NCI-H446 treated with DMSO at 0.1 percent for 48 hours (cell line): ENCODE results near the gene PRR23A.
"Not testable (repeated sequence)": the region's sequence is repeated elsewhere in the genome, so short reads cannot be mapped to it uniquely, and the experiment has no call there.

Experiments
- DNase-seq: peaks from one replicate; lab custom pipeline; 2025; lab: John Stamatoyannopoulos, UW

Gene PRR23A

DNA sequence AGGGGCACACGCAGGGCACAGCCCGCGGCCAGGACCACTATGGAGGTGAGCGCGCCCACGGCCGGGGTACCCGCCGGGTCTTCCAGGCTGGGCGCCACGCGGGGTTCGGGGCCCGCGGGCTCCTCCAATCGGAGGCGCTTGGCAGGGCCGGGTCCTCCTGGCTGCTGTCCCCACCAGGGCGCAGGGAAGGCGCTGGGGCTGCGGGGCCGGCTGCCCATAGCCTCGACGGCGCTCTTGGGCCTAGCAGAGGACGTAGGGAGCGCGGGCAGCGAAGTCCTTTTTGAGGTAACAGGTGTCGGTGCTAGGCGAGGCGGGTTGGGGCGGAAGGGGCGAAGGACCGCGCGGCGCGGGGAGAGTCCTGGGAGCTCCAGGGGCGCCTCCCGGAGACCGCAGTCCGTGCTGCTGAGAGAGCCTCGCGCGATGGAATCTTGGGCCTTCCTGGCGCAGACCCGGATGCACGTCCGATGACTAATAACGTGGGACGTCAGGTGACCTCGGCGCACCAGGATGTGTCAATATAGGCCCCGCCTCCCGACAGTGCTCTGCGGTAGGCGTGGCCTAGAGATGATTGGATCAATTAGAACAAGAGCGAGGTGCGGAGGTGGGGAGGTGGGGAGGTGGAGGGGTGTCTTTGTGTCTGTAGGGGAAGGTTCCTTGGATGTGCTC lies at the start of gene PRR23A:
PRR23A (minus strand) TSS at position 218 of the 666 bp plus-strand sequence; CDS start at position 218, 0 bp downstream.
- no peak for DNase-seq

DNA sequence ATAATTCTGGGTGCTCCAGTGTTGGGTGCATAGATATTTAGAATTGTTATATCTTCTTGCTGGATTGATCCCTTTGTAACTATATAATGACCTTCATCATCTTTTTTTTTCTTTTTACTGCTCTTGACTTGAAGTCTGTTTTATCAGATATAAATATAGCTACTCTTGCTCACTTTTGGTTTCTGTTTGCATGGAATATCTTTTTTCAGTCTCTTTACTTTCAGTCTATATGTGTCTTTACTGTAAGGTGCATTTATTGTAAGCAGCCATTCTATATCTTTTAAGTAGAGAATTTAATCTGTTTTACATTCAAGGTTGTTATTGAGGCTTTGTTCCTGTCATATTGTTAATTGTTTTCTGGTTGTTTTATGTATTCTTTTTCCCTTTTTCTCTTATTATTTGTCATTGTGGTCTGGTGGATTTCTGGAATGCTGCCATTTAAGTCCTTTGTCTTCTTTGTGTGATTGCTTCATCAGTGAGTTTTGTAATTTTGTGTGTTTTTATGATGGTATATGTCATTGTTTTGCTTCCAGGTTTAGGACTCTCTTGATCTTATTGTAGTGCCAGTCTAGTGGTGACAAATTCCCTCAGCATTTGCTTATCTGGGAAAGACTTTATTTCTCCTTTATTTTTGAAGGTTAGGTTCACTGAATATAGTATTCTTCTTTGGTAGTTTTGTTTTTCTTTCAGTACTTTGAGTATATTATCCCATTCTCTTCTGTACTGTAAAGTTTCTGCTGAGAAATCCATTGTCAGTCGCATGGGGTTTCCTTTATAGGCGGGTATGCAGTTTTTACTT lies 46.9 kb upstream of the PRR23A start:
- no peak for DNase-seq

DNA sequence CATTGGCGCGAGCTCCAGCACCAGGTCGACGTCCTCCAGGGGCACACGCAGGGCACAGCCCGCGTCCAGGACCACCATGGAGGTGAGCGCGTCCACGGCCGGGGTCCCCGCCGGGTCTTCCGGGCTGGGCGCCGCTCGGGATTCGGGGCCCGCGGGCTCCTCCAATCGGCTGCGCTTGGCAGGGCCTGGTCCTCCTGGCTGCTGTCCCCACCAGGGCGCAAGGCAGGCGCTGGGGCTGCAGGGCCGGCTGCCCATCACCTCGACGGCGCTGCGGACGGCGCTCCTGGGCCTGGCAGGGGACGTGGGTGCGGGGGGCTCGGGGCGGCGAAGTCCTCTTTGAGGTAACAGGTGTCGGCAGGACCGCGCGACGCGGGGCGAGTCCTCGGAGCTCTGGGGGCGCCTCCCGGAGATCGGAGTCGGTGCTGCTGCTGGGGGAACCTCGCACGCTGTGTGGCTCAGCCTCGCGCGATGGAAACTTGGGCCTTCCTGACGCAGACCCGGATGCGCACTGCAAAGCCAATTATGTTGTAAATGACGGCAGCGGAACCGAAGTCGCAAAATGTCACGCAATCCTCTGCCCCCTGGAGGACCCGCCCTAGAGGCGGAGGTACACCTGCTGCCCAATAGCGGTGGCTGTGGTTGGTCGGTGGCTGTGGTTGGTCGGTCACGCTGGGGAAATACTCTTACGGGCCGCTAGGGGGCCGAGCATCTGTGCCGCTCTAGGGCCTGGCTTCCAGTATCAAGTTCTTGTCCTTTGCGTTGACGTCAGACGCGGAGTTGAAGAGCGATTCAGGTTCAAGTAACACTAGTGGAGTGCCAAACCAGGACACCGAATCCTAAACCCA lies 38.5 kb upstream of the PRR23A start, which contains the start of gene PRR23C:
PRR23C (minus strand) TSS at position 527 of the 845 bp plus-strand sequence; CDS start at position 255, 272 bp downstream.
- no peak for DNase-seq

DNA sequence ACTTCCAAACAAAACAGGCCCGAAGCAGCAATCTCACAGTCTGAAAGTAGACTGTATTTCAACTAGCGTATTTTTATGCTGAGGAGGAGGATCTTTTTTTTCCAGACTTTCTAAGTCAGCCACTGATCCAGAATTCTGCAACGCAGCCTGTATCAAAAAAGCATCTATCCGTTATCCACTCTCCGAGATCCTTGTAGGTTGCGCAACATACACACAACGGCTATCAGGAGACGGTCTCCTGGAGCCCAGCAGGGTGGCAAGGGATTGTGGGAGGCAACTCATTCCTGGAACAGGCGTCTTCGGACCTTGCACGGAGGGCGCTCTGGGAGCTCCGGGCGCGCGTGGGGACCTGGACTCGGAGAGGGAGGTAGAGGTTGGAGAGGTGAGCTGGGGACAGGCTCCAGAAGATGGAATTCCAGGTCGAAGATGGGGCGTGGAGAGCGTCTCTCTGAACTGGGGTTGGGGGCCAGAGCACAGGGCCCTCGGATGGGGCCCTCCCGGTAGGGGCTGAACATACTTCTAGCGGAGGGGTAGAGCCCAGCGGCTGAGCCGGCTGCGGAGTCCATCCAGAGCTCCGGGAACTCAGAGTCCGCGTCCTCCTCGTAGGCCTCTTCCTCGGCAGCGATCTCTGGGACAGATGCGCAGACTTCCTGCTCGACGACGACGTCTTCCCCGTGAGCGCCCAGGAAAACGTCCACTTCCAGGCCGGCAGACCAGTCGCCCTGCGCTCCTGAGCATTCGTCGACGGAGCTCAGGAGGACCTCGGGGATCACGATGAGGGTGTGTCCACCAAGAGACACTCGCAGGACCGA lies 37.7 kb upstream of the PRR23A start:
- DNase-seq: no peak

DNA sequence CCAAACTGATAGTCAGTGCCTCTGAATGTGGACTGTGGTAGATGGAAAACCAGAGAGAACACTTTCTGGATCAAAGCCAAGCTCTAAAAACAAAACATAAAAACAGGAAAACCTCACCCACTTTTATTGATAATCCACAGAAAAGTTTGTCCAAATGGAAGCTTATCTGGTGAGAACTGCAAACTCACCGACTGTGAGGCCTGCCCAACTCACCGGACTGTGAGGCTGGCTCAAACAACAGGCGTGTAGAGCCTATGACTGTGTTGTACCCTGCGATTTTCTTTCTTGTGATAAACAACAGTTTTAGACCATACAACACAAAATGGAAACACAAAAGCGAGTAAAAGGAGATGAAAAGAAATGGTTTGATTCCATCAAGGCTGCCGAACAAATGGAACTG lies 31.4 kb upstream of the PRR23A start:
- no peak for DNase-seq

DNA sequence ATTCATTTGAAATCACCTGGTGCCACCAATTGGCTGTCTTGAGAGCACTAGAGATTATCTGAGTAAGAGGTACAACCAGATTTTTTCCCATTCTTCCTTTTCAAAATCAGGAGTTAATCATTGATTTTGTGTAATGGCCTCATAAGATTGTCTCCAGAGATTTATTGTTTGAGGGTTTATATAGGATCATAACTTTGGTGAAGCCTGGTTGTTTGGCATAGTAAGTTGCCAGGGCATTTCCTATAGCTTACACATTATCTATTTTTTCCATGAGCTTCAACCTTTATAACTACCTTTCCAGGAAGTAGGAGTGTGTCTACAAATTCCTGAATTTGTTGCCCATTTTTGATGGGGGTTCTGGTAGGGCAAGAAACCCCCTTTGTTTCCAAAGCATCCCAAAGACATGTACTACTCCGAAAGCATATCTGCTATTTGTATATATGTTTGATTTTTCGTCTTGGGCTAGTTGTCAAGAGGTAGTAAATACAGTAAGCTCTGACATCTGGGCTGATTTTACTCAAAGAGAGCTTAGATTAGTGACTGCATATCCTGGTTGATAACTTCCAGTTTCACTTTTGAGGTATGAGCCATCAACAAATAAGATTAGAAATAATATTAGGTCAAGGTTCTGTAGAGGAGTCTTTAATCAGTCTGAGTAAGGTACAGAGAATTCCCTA lies 26.4 kb upstream of the PRR23A start:
- DNase-seq: no peak

DNA sequence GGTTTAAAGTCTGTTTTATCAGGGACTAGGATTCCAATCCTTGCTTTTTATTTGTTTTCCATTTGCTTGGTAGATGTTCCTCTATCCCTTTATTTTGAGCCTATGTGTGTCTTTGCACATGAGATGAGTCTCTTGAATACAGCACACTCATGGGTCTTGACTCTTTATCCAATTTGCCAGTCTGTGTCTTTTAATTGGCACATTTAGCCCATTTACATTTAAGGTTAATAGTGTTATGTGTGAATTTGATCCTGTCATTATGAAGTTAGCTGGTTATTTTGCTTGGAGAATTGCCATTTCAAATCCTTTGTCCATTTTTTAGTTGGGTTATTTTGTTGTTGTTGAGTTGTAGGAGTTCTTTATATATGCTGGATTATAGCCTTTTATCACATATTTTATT lies 24.5 kb upstream of the PRR23A start:
- DNase-seq: not testable (repeated sequence)

DNA sequence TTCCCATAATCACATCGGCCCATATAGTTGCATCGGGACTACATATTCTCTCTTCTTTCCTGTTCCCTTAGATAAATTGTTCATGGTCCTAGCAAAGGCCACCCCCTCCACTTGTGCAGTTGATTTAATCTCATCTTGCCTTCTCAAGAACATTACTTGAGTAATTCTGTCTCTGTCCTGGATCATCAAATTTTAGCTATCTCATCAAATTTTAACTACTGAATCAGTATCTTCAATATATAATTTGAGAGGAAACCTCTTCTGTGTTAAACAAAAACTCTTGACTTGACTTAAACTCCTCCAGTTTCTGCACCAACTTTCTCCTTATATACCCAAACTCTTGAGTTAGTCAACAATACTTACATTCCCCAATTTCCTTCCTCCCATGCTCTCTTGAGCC lies 18.9 kb upstream of the PRR23A start:
- no peak for DNase-seq

DNA sequence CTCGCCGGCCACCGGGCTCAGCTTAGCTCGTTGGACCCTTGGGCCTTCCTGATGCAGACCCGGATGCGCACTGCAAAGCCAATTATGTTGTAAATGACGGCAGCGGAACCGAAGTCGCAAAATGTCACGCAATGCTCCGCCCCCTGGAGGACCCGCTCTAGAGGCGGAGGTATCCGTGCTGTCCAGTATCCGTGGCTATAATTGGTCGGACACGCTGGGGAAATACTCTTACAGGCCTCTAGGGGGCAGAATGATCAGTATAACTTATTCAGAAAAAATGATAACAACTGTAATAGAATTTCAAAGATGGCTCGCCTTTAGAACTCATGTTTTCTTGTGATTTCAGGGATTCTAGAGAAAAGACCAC lies 14.8 kb upstream of the PRR23A start, which contains the start of gene PRR23B:
PRR23B (minus strand) TSS at position 59 of the 367 bp plus-strand sequence. CDS start 265 bp downstream, outside the sequence.
- no peak for DNase-seq

DNA sequence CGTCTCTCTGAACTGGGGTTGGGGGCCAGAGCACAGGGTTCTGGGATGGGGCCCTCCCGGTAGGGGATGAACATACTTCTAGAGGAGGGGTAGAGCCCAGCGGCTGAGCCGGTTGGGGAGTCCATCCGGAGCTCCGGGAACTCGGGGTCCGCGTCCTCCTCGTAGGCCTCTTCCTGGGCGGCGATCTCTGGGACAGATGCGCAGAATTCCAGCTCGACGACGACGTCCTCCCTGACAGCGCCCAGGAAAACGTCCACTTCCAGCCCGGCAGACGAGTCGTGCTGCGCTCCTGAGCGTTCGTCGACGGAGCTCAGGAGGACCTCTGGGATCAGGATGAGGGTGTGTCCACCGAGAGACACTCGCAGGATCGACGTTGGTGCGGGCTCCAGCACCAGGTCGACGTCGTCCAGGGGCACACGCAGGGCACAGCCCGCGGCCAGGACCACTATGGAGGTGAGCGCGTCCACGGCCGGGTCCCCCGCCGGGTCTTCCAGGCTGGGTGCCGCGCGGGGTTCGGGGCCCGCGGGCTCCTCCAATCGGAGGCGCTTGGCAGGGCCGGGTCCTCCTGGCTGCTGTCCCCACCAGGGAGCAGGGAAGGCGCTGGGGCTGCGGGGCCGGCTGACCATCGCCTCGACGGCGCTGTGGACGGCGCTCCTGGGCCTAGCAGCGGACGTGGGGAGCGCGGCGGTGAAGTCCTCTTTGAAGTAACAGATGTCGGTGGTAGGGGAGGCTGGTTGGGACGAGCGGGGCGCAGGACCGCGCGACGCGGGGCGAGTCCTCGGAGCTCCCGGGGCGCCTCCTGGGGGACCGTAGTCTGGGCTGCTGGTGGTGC lies 14.2 kb upstream of the PRR23A start:
- no peak for DNase-seq

DNA sequence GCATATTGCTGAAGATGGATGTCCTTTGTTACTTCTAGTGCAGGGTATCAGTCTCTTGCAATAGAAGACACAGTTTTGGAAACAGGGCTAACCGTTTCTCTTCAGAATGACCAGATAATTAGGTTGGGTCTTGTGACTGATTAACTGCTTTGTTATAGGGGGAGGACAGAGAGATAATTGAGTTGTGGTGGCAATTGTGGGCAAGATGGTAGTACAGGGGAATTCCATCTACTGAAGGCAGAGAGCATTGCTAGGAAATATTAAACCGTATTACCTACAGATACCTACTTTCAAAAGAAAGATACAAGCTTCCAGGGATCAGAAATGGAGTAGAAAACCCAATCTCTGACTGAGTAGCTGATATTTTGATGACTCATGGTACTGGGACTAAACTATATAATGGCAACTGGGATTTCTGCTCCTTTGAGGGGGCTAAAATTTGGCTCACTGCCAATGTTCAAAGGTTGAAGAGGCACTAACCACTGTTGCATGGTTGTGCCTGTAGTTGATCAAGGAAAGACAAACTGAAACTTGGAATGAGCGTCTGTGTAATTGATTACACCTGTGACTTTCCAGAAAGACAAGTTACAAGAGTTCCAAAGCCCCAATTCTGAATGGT lies 10.5 kb upstream of the PRR23A start:
- no peak for DNase-seq

DNA sequence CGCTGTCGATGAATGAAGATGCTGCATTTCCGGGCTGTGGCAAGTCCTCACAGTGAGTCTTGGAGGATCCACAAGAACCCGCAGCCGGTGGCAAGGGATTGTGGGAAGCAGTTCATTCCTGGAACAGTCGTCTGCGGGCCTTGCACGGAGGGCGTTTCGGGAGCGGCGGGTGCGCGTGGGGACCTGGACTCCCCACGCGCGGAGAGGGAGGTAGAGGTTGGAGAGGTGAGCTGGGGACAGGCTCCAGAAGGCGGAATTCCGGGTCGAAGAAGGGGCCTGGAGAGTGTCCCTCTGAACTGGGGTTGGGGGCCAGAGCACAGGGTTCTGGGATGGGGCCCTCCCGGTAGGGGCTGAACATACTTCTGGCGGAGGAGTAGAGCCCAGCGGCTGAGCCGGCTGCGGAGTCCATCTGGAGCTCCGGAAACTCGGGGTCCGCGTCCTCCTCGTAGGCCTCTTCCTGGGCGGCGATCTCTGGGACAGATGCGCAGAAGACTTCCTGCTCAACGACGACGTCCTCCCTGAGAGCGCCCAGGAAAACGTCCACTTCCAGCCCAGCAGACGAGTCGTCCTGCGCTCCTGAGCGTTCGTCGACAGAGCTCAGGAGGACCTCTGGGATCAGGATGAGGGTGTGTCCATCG lies 593 bp downstream of the PRR23A start:
- DNase-seq: no peak

DNA sequence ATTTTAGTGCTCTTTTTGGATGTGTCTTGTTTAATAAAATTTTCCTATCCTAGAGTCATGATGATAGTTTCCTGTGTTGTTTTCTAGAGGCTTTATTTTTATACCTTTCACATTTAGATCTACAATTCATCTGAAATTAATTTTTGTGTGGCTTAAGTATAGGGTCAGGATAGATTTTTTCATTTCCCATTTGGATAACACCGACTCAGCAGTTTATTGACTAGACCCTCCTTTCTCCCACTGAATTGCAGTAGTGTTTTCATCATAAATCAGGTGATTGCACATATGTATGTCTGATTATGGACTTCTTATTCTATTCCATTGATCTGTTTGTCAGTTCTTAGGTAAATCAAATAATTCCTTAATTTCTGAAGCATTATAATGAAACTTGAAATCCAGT lies 10.4 kb downstream of the PRR23A start:
- no peak for DNase-seq

DNA sequence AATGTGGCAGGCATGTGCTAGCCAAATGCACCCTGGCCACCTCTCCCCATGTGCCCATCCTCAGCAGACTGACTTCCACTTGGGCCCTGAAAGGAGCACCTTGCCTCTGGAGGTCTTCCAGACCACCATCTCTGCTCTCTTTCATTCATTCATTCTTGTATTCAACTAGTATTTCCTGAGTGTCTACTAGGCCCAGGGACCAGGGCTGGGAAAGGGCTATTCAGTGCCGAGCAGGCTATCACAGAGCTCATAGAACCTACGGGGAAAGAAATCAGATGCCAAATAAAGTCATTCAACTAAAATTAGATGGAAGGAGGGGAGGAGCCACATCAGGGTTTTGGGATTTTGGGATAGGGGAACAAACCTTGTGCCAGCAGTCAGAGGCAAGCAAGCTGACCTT lies 18.9 kb downstream of the PRR23A start:
- peak; percentile 87 for DNase-seq

DNA sequence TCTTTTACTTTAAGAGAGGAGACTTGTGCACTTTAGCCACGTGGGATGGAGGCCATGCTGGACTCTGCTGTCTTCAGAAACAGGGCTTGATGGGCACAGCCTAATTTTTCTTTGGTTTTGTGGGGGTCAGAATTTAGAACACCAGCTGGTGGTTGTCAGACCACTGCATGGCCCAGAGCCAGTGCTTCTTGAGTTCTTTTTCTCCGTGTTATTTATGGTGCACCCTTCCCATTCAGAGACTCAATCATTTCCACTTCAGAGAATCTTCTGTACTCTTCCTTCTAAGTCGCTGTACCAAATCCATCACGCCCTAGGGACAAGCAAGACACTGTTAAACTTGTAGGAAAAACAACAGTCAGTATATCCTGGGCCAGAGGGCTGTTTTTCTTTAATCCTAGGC lies 20.1 kb downstream of the PRR23A start:
- peak; percentile 13 for DNase-seq

DNA sequence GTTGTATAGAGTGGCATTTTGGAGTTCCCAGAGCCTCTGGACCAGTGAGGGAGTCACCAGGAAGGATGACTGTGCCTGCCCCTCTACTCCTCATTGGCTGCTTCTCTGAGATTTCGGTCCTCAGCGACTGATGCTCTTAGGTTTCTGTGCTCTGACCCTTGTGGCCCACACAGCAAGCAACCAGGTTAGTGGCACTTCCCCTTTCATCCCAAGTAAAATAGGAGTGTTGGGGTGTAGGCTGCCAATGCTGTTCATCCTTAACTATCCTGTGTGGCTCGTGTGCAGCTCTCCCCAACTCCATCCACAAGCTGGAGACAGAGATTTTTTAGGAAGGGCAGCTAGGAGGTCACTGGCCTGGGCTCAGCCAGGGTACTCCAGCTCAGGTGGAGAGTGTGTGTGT lies 21.3 kb downstream of the PRR23A start:
- no peak for DNase-seq

DNA sequence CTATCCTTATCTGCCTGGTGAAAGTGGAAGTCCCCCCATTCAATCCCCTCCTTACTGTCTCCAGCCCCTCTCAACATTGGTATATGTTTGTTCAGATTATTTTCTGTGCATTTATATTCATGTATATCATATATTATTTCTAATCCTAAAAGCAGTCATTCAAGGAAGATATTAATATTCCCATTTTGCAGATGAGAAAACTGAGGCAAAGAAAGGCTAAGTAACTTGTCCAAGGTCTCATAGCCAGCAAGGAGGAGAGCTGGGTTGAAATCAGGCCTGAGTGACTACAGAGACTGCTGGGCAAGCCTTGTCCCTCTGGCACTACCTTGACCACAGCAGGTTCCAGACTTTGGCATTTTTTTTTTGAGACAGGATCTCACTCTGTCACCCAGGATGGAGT lies 30.0 kb downstream of the PRR23A start:
- no peak for DNase-seq

DNA sequence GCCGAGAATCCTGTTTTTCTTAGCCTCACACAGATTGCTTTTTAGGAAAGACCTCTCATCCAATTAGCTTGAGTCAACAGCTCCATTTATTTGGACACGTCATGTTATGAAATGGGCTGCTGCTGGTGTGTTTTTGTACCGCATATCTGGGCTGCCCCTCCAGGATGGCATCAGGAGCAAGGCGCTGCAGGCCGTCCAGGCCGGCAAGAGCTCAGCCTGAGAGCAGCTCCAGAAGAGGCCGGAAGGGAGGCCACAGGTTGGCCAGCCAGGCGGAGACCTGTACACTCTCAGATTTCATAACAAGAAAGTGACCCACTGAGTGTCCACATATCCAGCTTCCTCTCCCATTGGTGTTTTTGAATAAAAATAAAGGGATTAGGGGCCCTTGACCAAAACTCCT lies 30.7 kb downstream of the PRR23A start:
- no peak for DNase-seq

DNA sequence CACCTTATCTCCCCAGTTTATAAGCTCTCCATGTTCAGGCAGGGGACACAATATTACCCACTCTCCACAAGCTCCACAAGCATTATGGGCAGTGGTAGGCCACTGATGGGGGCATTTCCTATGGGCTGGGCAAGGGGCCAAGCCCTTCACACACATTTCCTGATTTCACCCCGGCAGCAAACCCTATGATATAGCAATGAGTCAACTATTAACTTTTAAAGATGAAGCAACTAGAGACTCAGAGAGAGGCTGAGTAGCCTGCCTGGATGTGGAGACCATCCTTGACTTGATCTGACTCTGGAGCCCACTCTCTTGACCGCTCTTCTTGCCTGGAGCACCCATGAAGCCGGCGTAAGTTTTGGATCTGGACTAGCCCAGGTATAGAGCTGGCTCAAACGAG lies 31.6 kb downstream of the PRR23A start:
- no peak for DNase-seq
